ENCODE measurements around the gene IP6K3.

IP6K3 gene

GRCh38 chr6:33742837-33743236, 3.9 kb downstream of the IP6K3 start:
- DNase-seq: no peak
- Histone ChIP-seq H3K9me2 (replicated peaks; ENCODE audit: insufficient read depth, low read length) (no peaks in the 10 kb centered on the region), H3K4me2 (ENCODE audit: low read depth, low read length) (no peak overlapping the region), H3K4me1 (ENCODE audit: low read length) (no peaks in the 10 kb centered on the region), H3K9ac (ENCODE audit: low read length) (no peak overlapping the region), H3K36me3 (replicated peaks; ENCODE audit: insufficient read depth, low read length) (no peaks in the 10 kb centered on the region), H3K9me3 (replicated peaks; ENCODE audit: insufficient read depth, low read length) (no peaks in the 10 kb centered on the region), H2AFZ (ENCODE audit: low read length) (no peak overlapping the region), H3F3A (ENCODE audit: insufficient read depth, low read length) (no peaks in the 10 kb centered on the region), H3K79me2 (ENCODE audit: low read length) (no peaks in the 10 kb centered on the region), H3K27ac (ENCODE audit: low read length) (no peak overlapping the region), H3K27me3 (replicated peaks; ENCODE audit: insufficient read depth, low read length) (peaks cover 46% of the 10 kb centered on the region), H3K4me3 (ENCODE audit: low read length) (no peak overlapping the region), H4K20me1 (ENCODE audit: insufficient read depth, low read length) (no peaks in the 10 kb centered on the region)
- TF ChIP-seq CTCF (IDR thresholded peaks at IDR 0.05; ENCODE audit: low read length) (no peak), EZH2 (optimal IDR thresholded peaks at IDR 0.05; ENCODE audit: low read depth, low read length) (no peak), EZH2phosphoT487 (IDR thresholded peaks at IDR 0.05; ENCODE audit: low read length) (no peak)

GRCh38 chr6:33742092-33742491, 4.6 kb downstream of the IP6K3 start:
- no peaks in the 10 kb centered on the region for H3K9me3 ChIP-seq (replicated peaks; ENCODE audit: insufficient read depth, low read length)
- no peak for TF ChIP-seq EZH2phosphoT487 (IDR thresholded peaks at IDR 0.05; ENCODE audit: low read length)
- TF ChIP-seq CTCF (IDR thresholded peaks at IDR 0.05; ENCODE audit: low read length): no peak
- TF ChIP-seq EZH2 (optimal IDR thresholded peaks at IDR 0.05; ENCODE audit: low read depth, low read length): no peak
- no peak for DNase-seq
- H3K27me3 ChIP-seq (replicated peaks; ENCODE audit: insufficient read depth, low read length): peaks cover 39% of the 10 kb centered on the region
- no peak overlapping the region for H3K9ac ChIP-seq (ENCODE audit: low read length)
- no peaks in the 10 kb centered on the region for H3K4me1 ChIP-seq (ENCODE audit: low read length)
- no peaks in the 10 kb centered on the region for H3F3A ChIP-seq (ENCODE audit: insufficient read depth, low read length)
- no peak overlapping the region for H3K4me3 ChIP-seq (ENCODE audit: low read length)
- no peak overlapping the region for H3K27ac ChIP-seq (ENCODE audit: low read length)
- H2AFZ ChIP-seq (ENCODE audit: low read length): no peak overlapping the region
- H4K20me1 ChIP-seq (ENCODE audit: insufficient read depth, low read length): no peaks in the 10 kb centered on the region
- H3K79me2 ChIP-seq (ENCODE audit: low read length): no peaks in the 10 kb centered on the region
- H3K4me2 ChIP-seq (ENCODE audit: low read depth, low read length): no peak overlapping the region
- no peaks in the 10 kb centered on the region for H3K36me3 ChIP-seq (replicated peaks; ENCODE audit: insufficient read depth, low read length)
- H3K9me2 ChIP-seq (replicated peaks; ENCODE audit: insufficient read depth, low read length): no peaks in the 10 kb centered on the region

GRCh38 chr6:33740794-33741193, 5.9 kb downstream of the IP6K3 start:
- H3F3A ChIP-seq (ENCODE audit: insufficient read depth, low read length): no peaks in the 10 kb centered on the region
- no peak overlapping the region for H3K27ac ChIP-seq (ENCODE audit: low read length)
- no peaks in the 10 kb centered on the region for H3K36me3 ChIP-seq (replicated peaks; ENCODE audit: insufficient read depth, low read length)
- no peaks in the 10 kb centered on the region for H3K9me2 ChIP-seq (replicated peaks; ENCODE audit: insufficient read depth, low read length)
- no peaks in the 10 kb centered on the region for H3K4me1 ChIP-seq (ENCODE audit: low read length)
- H3K9me3 ChIP-seq (replicated peaks; ENCODE audit: insufficient read depth, low read length): no peaks in the 10 kb centered on the region
- H3K4me2 ChIP-seq (ENCODE audit: low read depth, low read length): no peak overlapping the region
- DNase-seq: no peak
- H3K4me3 ChIP-seq (ENCODE audit: low read length): no peak overlapping the region
- TF ChIP-seq EZH2phosphoT487 (IDR thresholded peaks at IDR 0.05; ENCODE audit: low read length) (no peak), CTCF (IDR thresholded peaks at IDR 0.05; ENCODE audit: low read length) (no peak), EZH2 (optimal IDR thresholded peaks at IDR 0.05; ENCODE audit: low read depth, low read length) (no peak)
- H2AFZ ChIP-seq (ENCODE audit: low read length): no peak overlapping the region
- H3K9ac ChIP-seq (ENCODE audit: low read length): no peak overlapping the region
- no peaks in the 10 kb centered on the region for H4K20me1 ChIP-seq (ENCODE audit: insufficient read depth, low read length)
- H3K79me2 ChIP-seq (ENCODE audit: low read length): no peaks in the 10 kb centered on the region
- H3K27me3 ChIP-seq (replicated peaks; ENCODE audit: insufficient read depth, low read length): peaks cover 26% of the 10 kb centered on the region
